Breast epithelium (tissue), 4 donors: ENCODE results near the gene PLEKHA8. TPM values are rescaled to one million over a fixed set of nuclear protein-coding genes. Genes with fewer than 3 reads are reported as not detected.

Experiments used
- DNase-seq, 2 donors: peaks; one replicate each; pipeline ENCODE4 v3.0.0-alpha.2; 2019; ENCODE audit warnings: low spot score in 2 of 2
- H3K27ac ChIP-seq, 2 donors: fragments of 200-600 bp; sonication (generic) in 1 of 2; one replicate each; pipeline ENCODE4 v1.5.1; 2016 to 2019; ENCODE audit warnings: mild to moderate bottlenecking in 1 of 2
- H3K27me3 ChIP-seq, 2 donors: fragments of 200-600 bp; sonication (generic) in 1 of 2; one replicate each; pipeline versions ENCODE4 v1.5.1 to v1.6.0; 2017 to 2019; ENCODE audit warnings: control low read depth in 1 of 2, mild to moderate bottlenecking in 1 of 2
- H3K36me3 ChIP-seq: fragments of 200-600 bp; one replicate; pipeline ENCODE4 v1.5.1; 2019
- H3K4me1 ChIP-seq, 2 donors: fragments of 200-600 bp; sonication (generic); one replicate each; pipeline ENCODE4 v1.5.1; 2016 to 2019; ENCODE audit warnings: control low read depth in 1 of 2
- H3K4me3 ChIP-seq, 3 donors: fragments of 200-600 bp; sonication (generic); 1 replicate in 2 of 3; 2 replicates in 1 of 3; pipeline ENCODE4 v1.5.1; 2016 to 2019; ENCODE audit warnings: mild to moderate bottlenecking in 3 of 3, moderate library complexity in 2 of 3
- H3K9me3 ChIP-seq, 2 donors: fragments of 200-600 bp; sonication (generic) in 1 of 2; one replicate each; pipeline ENCODE4 v1.5.1; 2016 to 2019; ENCODE audit warnings: control low read depth in 1 of 2
- CTCF ChIP-seq, 3 donors: fragments of 450-650 bp; IDR thresholded peaks; one replicate each; pipeline ENCODE4 v1.5.1; 2016 to 2017; ENCODE audit warnings: antibody characterized with exemption in 3 of 3, mild to moderate bottlenecking in 3 of 3, moderate library complexity in 3 of 3
- POLR2A ChIP-seq: fragments of 450-650 bp; IDR thresholded peaks from one replicate; pipeline ENCODE4 v1.6.1; 2016; ENCODE audit warnings: antibody characterized with exemption, mild to moderate bottlenecking, moderate library complexity
- POLR2AphosphoS5 ChIP-seq, 3 donors: sonication (generic); formaldehyde crosslinking; IDR thresholded peaks; one replicate each; pipeline ENCODE4 v1.6.1; 2017; ENCODE audit warnings: antibody characterized with exemption in 3 of 3
- intact Hi-C: fragments of 100-400 bp; cut with DNase I; formaldehyde crosslinking; loops from one replicate; pipeline ENCODE4 v1.15.1; 2023; ENCODE audit warnings: low total_unique reads
- total RNA-seq, 3 donors: library from RNA; depleted of rRNA; stranded (reverse); fragments of >200 nt; gene quantifications; one replicate each; pipeline ENCODE4 v1.1.0, GENCODE V29; 2016

PLEKHA8 gene
- total RNA-seq, 3 donors from 2014 or later: 7.5 to 15.1 (median 14.0) TPM

GRCh38 chr7:30010021-30010420 is 18.2 kb upstream of the PLEKHA8 start:
- Histone ChIP-seq H3K4me3 (no peak overlapping the region), H3K9me3 (no peaks in the 10 kb centered on the region), H3K4me1 (no peaks in the 10 kb centered on the region), H3K27ac (no peak overlapping the region), H3K36me3 (peaks cover 6% of the 10 kb centered on the region), H3K27me3 (no peaks in the 10 kb centered on the region)
- no peak for TF ChIP-seq POLR2AphosphoS5 (IDR thresholded peaks at IDR 0.05)
- TF ChIP-seq POLR2A: no peak
- TF ChIP-seq CTCF (IDR thresholded peaks at IDR 0.05): no peak
- no peak for DNase-seq
- intact Hi-C loops: no loop called here

- no peak overlapping the region for H3K27ac ChIP-seq
- intact Hi-C loops: no loop called here
- H3K36me3 ChIP-seq: peaks cover 6% of the 10 kb centered on the region
- H3K9me3 ChIP-seq: no peaks in the 10 kb centered on the region
- no peaks in the 10 kb centered on the region for H3K27me3 ChIP-seq
- H3K4me3 ChIP-seq: no peak overlapping the region
- TF ChIP-seq POLR2A (no peak), CTCF (IDR thresholded peaks at IDR 0.05) (no peak), POLR2AphosphoS5 (IDR thresholded peaks at IDR 0.05) (no peak)
- DNase-seq: no peak
- no peaks in the 10 kb centered on the region for H3K4me1 ChIP-seq
These were observed 15.5 kb upstream of the PLEKHA8 start for GRCh38 chr7:30012757-30013156.

GRCh38 chr7:30018451-30018850 is 9.8 kb upstream of the PLEKHA8 start:
- TF ChIP-seq CTCF (IDR thresholded peaks at IDR 0.05): no peak
- no peak for TF ChIP-seq POLR2AphosphoS5 (IDR thresholded peaks at IDR 0.05)
- intact Hi-C loops: no loop called here

GRCh38 chr7:30019387-30019786 is 8.8 kb upstream of the PLEKHA8 start:
- no peaks in the 10 kb centered on the region for H3K27me3 ChIP-seq
- no peak overlapping the region for H3K27ac ChIP-seq
- no peak for TF ChIP-seq POLR2AphosphoS5 (IDR thresholded peaks at IDR 0.05)
- TF ChIP-seq POLR2A: no peak
- no peak for TF ChIP-seq CTCF (IDR thresholded peaks at IDR 0.05)
- intact Hi-C loops: no loop called here
- H3K4me3 ChIP-seq: no peak overlapping the region
- no peak for DNase-seq
- H3K9me3 ChIP-seq: no peaks in the 10 kb centered on the region
- peaks cover 2% of the 10 kb centered on the region for H3K36me3 ChIP-seq
- H3K4me1 ChIP-seq: no peaks in the 10 kb centered on the region

More at GRCh38 chr7:30018451-30018850, 9.8 kb upstream of the PLEKHA8 start:
- no peak for DNase-seq
- no peak overlapping the region for H3K4me3 ChIP-seq
- H3K4me1 ChIP-seq: no peaks in the 10 kb centered on the region
- H3K36me3 ChIP-seq: peaks cover 6% of the 10 kb centered on the region
- no peak overlapping the region for H3K27ac ChIP-seq
- H3K9me3 ChIP-seq: no peaks in the 10 kb centered on the region
- no peaks in the 10 kb centered on the region for H3K27me3 ChIP-seq

GRCh38 chr7:30019960-30020359 is 8.3 kb upstream of the PLEKHA8 start:
- no peak for TF ChIP-seq POLR2A
- TF ChIP-seq CTCF (IDR thresholded peaks at IDR 0.05): no peak
- no peak for TF ChIP-seq POLR2AphosphoS5 (IDR thresholded peaks at IDR 0.05)
- no peaks in the 10 kb centered on the region for H3K36me3 ChIP-seq
- no peak overlapping the region for H3K27ac ChIP-seq
- peaks cover 0 to 1% of the 10 kb centered on the region in 2 donors for H3K4me1 ChIP-seq
- intact Hi-C loops: no loop called here
- no peaks in the 10 kb centered on the region for H3K9me3 ChIP-seq
- H3K27me3 ChIP-seq: no peaks in the 10 kb centered on the region
- H3K4me3 ChIP-seq: no peak overlapping the region
- DNase-seq: no peak
